ENCODE results near the gene TBK1. TPM values are rescaled to one million over a fixed set of nuclear protein-coding genes. Genes with fewer than 3 reads are reported as not detected.

Gene TBK1
- polyA plus RNA-seq, 4 donors, result 12.3 to 27.1 (median 22.9) TPM

- Histone ChIP-seq H3K27me3 (ENCODE audit: control insufficient read depth in 3 of 3, insufficient read depth in 3 of 3, low read length in 3 of 3) (no peaks in the 10 kb centered on the region), H3K9me3 (ENCODE audit: control insufficient read depth in 2 of 2, insufficient read depth in 1 of 2, low read depth in 1 of 2, low read length in 1 of 2) (peaks cover 0 to 1% of the 10 kb centered on the region in 2 donors), H3K4me3 (ENCODE audit: low read depth in 1 of 3, low read length in 3 of 3) (no peak overlapping the region), H3K4me1 (ENCODE audit: control insufficient read depth in 3 of 3, insufficient read depth in 2 of 3, low read depth in 1 of 3, low read length in 2 of 3) (no peaks in the 10 kb centered on the region), H3K27ac (ENCODE audit: low read depth in 1 of 3, low read length in 2 of 3) (no peak overlapping the region), H3K36me3 (ENCODE audit: control insufficient read depth in 3 of 3, insufficient read depth in 2 of 3, low read depth in 1 of 3, low read length in 3 of 3) (peaks cover 16 to 32% (median 18%) of the 10 kb centered on the region in 3 donors)
- WGBS, 3 donors, result 91 to 98% (median 97%) methylated on average over 2 of the region's 2 CpGs
- FAIRE-seq, result no peak
- no peak for DNase-seq
These were observed 21.3 kb downstream of the TBK1 start for GRCh38 chr12:64473176-64473575.

GRCh38 chr12:64475518-64475917 lies 23.6 kb downstream of the TBK1 start:
- 99 to 100% (median 99%) methylated on average over 4 of the region's 4 CpGs for WGBS, 3 donors
- DNase-seq (no peak), FAIRE-seq (no peak)
- H3K27me3 ChIP-seq (ENCODE audit: control insufficient read depth in 3 of 3, insufficient read depth in 3 of 3, low read length in 3 of 3), result no peaks in the 10 kb centered on the region
- no peak overlapping the region for H3K4me3 ChIP-seq (ENCODE audit: low read depth in 1 of 3, low read length in 3 of 3)
- H3K36me3 ChIP-seq (ENCODE audit: control insufficient read depth in 3 of 3, insufficient read depth in 2 of 3, low read depth in 1 of 3, low read length in 3 of 3), result peaks cover 14 to 21% (median 16%) of the 10 kb centered on the region in 3 donors
- peaks cover 0 to 1% of the 10 kb centered on the region in 2 donors for H3K9me3 ChIP-seq (ENCODE audit: control insufficient read depth in 2 of 2, insufficient read depth in 1 of 2, low read depth in 1 of 2, low read length in 1 of 2)
- H3K27ac ChIP-seq (ENCODE audit: low read depth in 1 of 3, low read length in 2 of 3), result no peak overlapping the region
- H3K4me1 ChIP-seq (ENCODE audit: control insufficient read depth in 3 of 3, insufficient read depth in 2 of 3, low read depth in 1 of 3, low read length in 2 of 3), result no peaks in the 10 kb centered on the region

- 98% methylated on average over 2 of the region's 2 CpGs for WGBS, 3 donors
- Histone ChIP-seq H3K27me3 (ENCODE audit: control insufficient read depth in 3 of 3, insufficient read depth in 3 of 3, low read length in 3 of 3) (no peaks in the 10 kb centered on the region), H3K4me3 (ENCODE audit: low read depth in 1 of 3, low read length in 3 of 3) (no peak overlapping the region), H3K9me3 (ENCODE audit: control insufficient read depth in 2 of 2, insufficient read depth in 1 of 2, low read depth in 1 of 2, low read length in 1 of 2) (peaks cover 0 to 1% of the 10 kb centered on the region in 2 donors), H3K27ac (ENCODE audit: low read depth in 1 of 3, low read length in 2 of 3) (no peak overlapping the region), H3K4me1 (ENCODE audit: control insufficient read depth in 3 of 3, insufficient read depth in 2 of 3, low read depth in 1 of 3, low read length in 2 of 3) (no peaks in the 10 kb centered on the region), H3K36me3 (ENCODE audit: control insufficient read depth in 3 of 3, insufficient read depth in 2 of 3, low read depth in 1 of 3, low read length in 3 of 3) (peaks cover 12 to 13% (median 12%) of the 10 kb centered on the region in 3 donors)
- FAIRE-seq (no peak), DNase-seq (no peak)
These were observed 24.9 kb downstream of the TBK1 start for GRCh38 chr12:64476844-64477243.

- no peak for FAIRE-seq
- no peak overlapping the region for H3K27ac ChIP-seq (ENCODE audit: low read depth in 1 of 3, low read length in 2 of 3)
- H3K36me3 ChIP-seq (ENCODE audit: control insufficient read depth in 3 of 3, insufficient read depth in 2 of 3, low read depth in 1 of 3, low read length in 3 of 3), result peaks cover 9 to 13% (median 11%) of the 10 kb centered on the region in 3 donors
- no peak for DNase-seq
- H3K4me3 ChIP-seq (ENCODE audit: low read depth in 1 of 3, low read length in 3 of 3), result no peak overlapping the region
- no peaks in the 10 kb centered on the region for H3K27me3 ChIP-seq (ENCODE audit: control insufficient read depth in 3 of 3, insufficient read depth in 3 of 3, low read length in 3 of 3)
- no peaks in the 10 kb centered on the region for H3K4me1 ChIP-seq (ENCODE audit: control insufficient read depth in 3 of 3, insufficient read depth in 2 of 3, low read depth in 1 of 3, low read length in 2 of 3)
- peaks cover 0 to 1% of the 10 kb centered on the region in 2 donors for H3K9me3 ChIP-seq (ENCODE audit: control insufficient read depth in 2 of 2, insufficient read depth in 1 of 2, low read depth in 1 of 2, low read length in 1 of 2)
These were observed 26.7 kb downstream of the TBK1 start for GRCh38 chr12:64478661-64479060.

- WGBS, 3 donors, result 88 to 92% (median 92%) methylated on average over 1 of the region's 1 CpG
- Histone ChIP-seq H3K27me3 (ENCODE audit: control insufficient read depth in 3 of 3, insufficient read depth in 3 of 3, low read length in 3 of 3) (no peaks in the 10 kb centered on the region), H3K4me3 (ENCODE audit: low read depth in 1 of 3, low read length in 3 of 3) (no peak overlapping the region), H3K9me3 (ENCODE audit: control insufficient read depth in 2 of 2, insufficient read depth in 1 of 2, low read depth in 1 of 2, low read length in 1 of 2) (peaks cover 0 to 1% of the 10 kb centered on the region in 2 donors), H3K4me1 (ENCODE audit: control insufficient read depth in 3 of 3, insufficient read depth in 2 of 3, low read depth in 1 of 3, low read length in 2 of 3) (no peaks in the 10 kb centered on the region), H3K27ac (ENCODE audit: low read depth in 1 of 3, low read length in 2 of 3) (no peak overlapping the region), H3K36me3 (ENCODE audit: control insufficient read depth in 3 of 3, insufficient read depth in 2 of 3, low read depth in 1 of 3, low read length in 3 of 3) (peaks cover 6 to 10% (median 10%) of the 10 kb centered on the region in 3 donors)
- FAIRE-seq (no peak), DNase-seq (no peak)
These were observed 28.2 kb downstream of the TBK1 start for GRCh38 chr12:64480148-64480547.

GRCh38 chr12:64486657-64487056 lies 34.7 kb downstream of the TBK1 start:
- no peaks in the 10 kb centered on the region for H3K27me3 ChIP-seq (ENCODE audit: control insufficient read depth in 3 of 3, insufficient read depth in 3 of 3, low read length in 3 of 3)
- H3K4me3 ChIP-seq (ENCODE audit: low read depth in 1 of 3, low read length in 3 of 3), result no peak overlapping the region
- no peak overlapping the region for H3K27ac ChIP-seq (ENCODE audit: low read depth in 1 of 3, low read length in 2 of 3)
- H3K36me3 ChIP-seq (ENCODE audit: control insufficient read depth in 3 of 3, insufficient read depth in 2 of 3, low read depth in 1 of 3, low read length in 3 of 3), result peaks cover 5 to 30% (median 7%) of the 10 kb centered on the region in 3 donors
- no peaks in the 10 kb centered on the region for H3K9me3 ChIP-seq (ENCODE audit: control insufficient read depth in 2 of 2, insufficient read depth in 1 of 2, low read depth in 1 of 2, low read length in 1 of 2)
- no peak for DNase-seq
- no peak for FAIRE-seq
- H3K4me1 ChIP-seq (ENCODE audit: control insufficient read depth in 3 of 3, insufficient read depth in 2 of 3, low read depth in 1 of 3, low read length in 2 of 3), result no peaks in the 10 kb centered on the region
- 95 to 97% (median 97%) methylated on average over 3 of the region's 3 CpGs for WGBS, 3 donors

- FAIRE-seq, result no peak
- peaks cover 5 to 36% (median 17%) of the 10 kb centered on the region in 3 donors for H3K36me3 ChIP-seq (ENCODE audit: control insufficient read depth in 3 of 3, insufficient read depth in 2 of 3, low read depth in 1 of 3, low read length in 3 of 3)
These were observed 39.8 kb downstream of the TBK1 start for GRCh38 chr12:64491718-64492117.

GRCh38 chr12:64493513-64493912 lies 41.6 kb downstream of the TBK1 start:
- no peak for FAIRE-seq

More at GRCh38 chr12:64491718-64492117, 39.8 kb downstream of the TBK1 start:
- H3K4me3 ChIP-seq (ENCODE audit: low read depth in 1 of 3, low read length in 3 of 3), result no peak overlapping the region
- no peaks in the 10 kb centered on the region for H3K27me3 ChIP-seq (ENCODE audit: control insufficient read depth in 3 of 3, insufficient read depth in 3 of 3, low read length in 3 of 3)
- DNase-seq, result no peak
- no peaks in the 10 kb centered on the region for H3K4me1 ChIP-seq (ENCODE audit: control insufficient read depth in 3 of 3, insufficient read depth in 2 of 3, low read depth in 1 of 3, low read length in 2 of 3)
- no peaks in the 10 kb centered on the region for H3K9me3 ChIP-seq (ENCODE audit: control insufficient read depth in 2 of 2, insufficient read depth in 1 of 2, low read depth in 1 of 2, low read length in 1 of 2)
- WGBS, 3 donors, result 75 to 95% (median 84%) methylated on average over 1 of the region's 1 CpG
- H3K27ac ChIP-seq (ENCODE audit: low read depth in 1 of 3, low read length in 2 of 3), result no peak overlapping the region

More at GRCh38 chr12:64493513-64493912, 41.6 kb downstream of the TBK1 start:
- Histone ChIP-seq H3K27ac (ENCODE audit: low read depth in 1 of 3, low read length in 2 of 3) (no peak overlapping the region), H3K36me3 (ENCODE audit: control insufficient read depth in 3 of 3, insufficient read depth in 2 of 3, low read depth in 1 of 3, low read length in 3 of 3) (peaks cover 9 to 39% (median 15%) of the 10 kb centered on the region in 3 donors), H3K27me3 (ENCODE audit: control insufficient read depth in 3 of 3, insufficient read depth in 3 of 3, low read length in 3 of 3) (no peaks in the 10 kb centered on the region), H3K4me1 (ENCODE audit: control insufficient read depth in 3 of 3, insufficient read depth in 2 of 3, low read depth in 1 of 3, low read length in 2 of 3) (no peaks in the 10 kb centered on the region), H3K4me3 (ENCODE audit: low read depth in 1 of 3, low read length in 3 of 3) (no peak overlapping the region), H3K9me3 (ENCODE audit: control insufficient read depth in 2 of 2, insufficient read depth in 1 of 2, low read depth in 1 of 2, low read length in 1 of 2) (no peaks in the 10 kb centered on the region)
- no peak for DNase-seq
- 95 to 96% (median 96%) methylated on average over 3 of the region's 3 CpGs for WGBS, 3 donors

All from small intestine (tissue), 7 donors.